ENCODE results near the gene PTEN.
"Not testable (repeated sequence)": the region's sequence is repeated elsewhere in the genome, so short reads cannot be mapped to it uniquely, and the experiment has no call there.

The PTEN gene

GRCh38 chr10:87868277-87868676 lies 4.9 kb downstream of the PTEN start:
- Histone ChIP-seq H3K27ac (ENCODE audit: low read depth, low read length) (no peak overlapping the region), H3K4me3 (ENCODE audit: low read depth in 1 of 2, low read length in 2 of 2) (peak overlapping the region; percentile 65 to 79)

GRCh38 chr10:87869139-87869538 lies 5.7 kb downstream of the PTEN start:
- not testable (repeated sequence) for H3K27ac ChIP-seq (ENCODE audit: low read depth, low read length); H3K9ac ChIP-seq (ENCODE audit: low read depth in 1 of 2, low read length in 2 of 2); H3K27me3 ChIP-seq (ENCODE audit: control insufficient read depth in 1 of 2, insufficient read depth in 2 of 2, low read length in 2 of 2); H3K9me3 ChIP-seq (ENCODE audit: control insufficient read depth in 1 of 2, low read length in 2 of 2); H3K36me3 ChIP-seq (ENCODE audit: control insufficient read depth in 1 of 2, insufficient read depth in 2 of 2, low read length in 2 of 2)
- Histone ChIP-seq H3K4me1 (ENCODE audit: control insufficient read depth in 1 of 2, insufficient read depth in 2 of 2, low read length in 2 of 2) (peaks cover 21 to 37% of the 10 kb centered on the region in 2 donors), H3K4me3 (ENCODE audit: low read depth in 1 of 2, low read length in 2 of 2) (peak overlapping the region in 1 of 2 donors; percentile 65)

More at GRCh38 chr10:87868277-87868676, 4.9 kb downstream of the PTEN start:
- Histone ChIP-seq H3K36me3 (ENCODE audit: control insufficient read depth in 1 of 2, insufficient read depth in 2 of 2, low read length in 2 of 2) (no peaks in the 10 kb centered on the region), H3K9ac (ENCODE audit: low read depth in 1 of 2, low read length in 2 of 2) (peak overlapping the region; percentile 4 to 79), H3K9me3 (ENCODE audit: control insufficient read depth in 1 of 2, low read length in 2 of 2) (no peaks in the 10 kb centered on the region), H3K4me1 (ENCODE audit: control insufficient read depth in 1 of 2, insufficient read depth in 2 of 2, low read length in 2 of 2) (peaks cover 21 to 31% of the 10 kb centered on the region in 2 donors), H3K27me3 (ENCODE audit: control insufficient read depth in 1 of 2, insufficient read depth in 2 of 2, low read length in 2 of 2) (no peaks in the 10 kb centered on the region)

- H3K9me3 ChIP-seq (ENCODE audit: control insufficient read depth in 1 of 2, low read length in 2 of 2), result no peaks in the 10 kb centered on the region
- no peaks in the 10 kb centered on the region for H3K36me3 ChIP-seq (ENCODE audit: control insufficient read depth in 1 of 2, insufficient read depth in 2 of 2, low read length in 2 of 2)
- peaks cover 21 to 41% of the 10 kb centered on the region in 2 donors for H3K4me1 ChIP-seq (ENCODE audit: control insufficient read depth in 1 of 2, insufficient read depth in 2 of 2, low read length in 2 of 2)
- peak overlapping the region in 1 of 2 donors; percentile 26 for H3K4me3 ChIP-seq (ENCODE audit: low read depth in 1 of 2, low read length in 2 of 2)
- H3K27ac ChIP-seq (ENCODE audit: low read depth, low read length), result no peak overlapping the region
- H3K27me3 ChIP-seq (ENCODE audit: control insufficient read depth in 1 of 2, insufficient read depth in 2 of 2, low read length in 2 of 2), result no peaks in the 10 kb centered on the region
- H3K9ac ChIP-seq (ENCODE audit: low read depth in 1 of 2, low read length in 2 of 2), result no peak overlapping the region
These were observed 6.5 kb downstream of the PTEN start for GRCh38 chr10:87869773-87870551.

GRCh38 chr10:87872828-87873227 lies 9.4 kb downstream of the PTEN start:
- Histone ChIP-seq H3K4me3 (ENCODE audit: low read depth in 1 of 2, low read length in 2 of 2) (no peak overlapping the region), H3K27me3 (ENCODE audit: control insufficient read depth in 1 of 2, insufficient read depth in 2 of 2, low read length in 2 of 2) (no peaks in the 10 kb centered on the region), H3K4me1 (ENCODE audit: control insufficient read depth in 1 of 2, insufficient read depth in 2 of 2, low read length in 2 of 2) (peaks cover 16 to 40% of the 10 kb centered on the region in 2 donors), H3K9me3 (ENCODE audit: control insufficient read depth in 1 of 2, low read length in 2 of 2) (no peaks in the 10 kb centered on the region), H3K27ac (ENCODE audit: low read depth, low read length) (no peak overlapping the region), H3K9ac (ENCODE audit: low read depth in 1 of 2, low read length in 2 of 2) (no peak overlapping the region), H3K36me3 (ENCODE audit: control insufficient read depth in 1 of 2, insufficient read depth in 2 of 2, low read length in 2 of 2) (no peaks in the 10 kb centered on the region)

- Histone ChIP-seq H3K9me3 (ENCODE audit: control insufficient read depth in 1 of 2, low read length in 2 of 2) (no peaks in the 10 kb centered on the region), H3K9ac (ENCODE audit: low read depth in 1 of 2, low read length in 2 of 2) (no peak overlapping the region), H3K36me3 (ENCODE audit: control insufficient read depth in 1 of 2, insufficient read depth in 2 of 2, low read length in 2 of 2) (peaks cover 0 to 3% of the 10 kb centered on the region in 2 donors), H3K4me3 (ENCODE audit: low read depth in 1 of 2, low read length in 2 of 2) (no peak overlapping the region), H3K4me1 (ENCODE audit: control insufficient read depth in 1 of 2, insufficient read depth in 2 of 2, low read length in 2 of 2) (peaks cover 15 to 34% of the 10 kb centered on the region in 2 donors), H3K27me3 (ENCODE audit: control insufficient read depth in 1 of 2, insufficient read depth in 2 of 2, low read length in 2 of 2) (no peaks in the 10 kb centered on the region), H3K27ac (ENCODE audit: low read depth, low read length) (no peak overlapping the region)
These were observed 10.2 kb downstream of the PTEN start for GRCh38 chr10:87873656-87874055.

GRCh38 chr10:87875929-87876571 lies 12.6 kb downstream of the PTEN start:
- H3K4me3 ChIP-seq (ENCODE audit: low read depth in 1 of 2, low read length in 2 of 2), result no peak overlapping the region
- H3K36me3 ChIP-seq (ENCODE audit: control insufficient read depth in 1 of 2, insufficient read depth in 2 of 2, low read length in 2 of 2), result peaks cover 3 to 5% of the 10 kb centered on the region in 2 donors
- H3K9me3 ChIP-seq (ENCODE audit: control insufficient read depth in 1 of 2, low read length in 2 of 2), result no peaks in the 10 kb centered on the region
- H3K27me3 ChIP-seq (ENCODE audit: control insufficient read depth in 1 of 2, insufficient read depth in 2 of 2, low read length in 2 of 2), result no peaks in the 10 kb centered on the region
- no peak overlapping the region for H3K9ac ChIP-seq (ENCODE audit: low read depth in 1 of 2, low read length in 2 of 2)
- no peak overlapping the region for H3K27ac ChIP-seq (ENCODE audit: low read depth, low read length)
- H3K4me1 ChIP-seq (ENCODE audit: control insufficient read depth in 1 of 2, insufficient read depth in 2 of 2, low read length in 2 of 2), result peaks cover 0 to 12% of the 10 kb centered on the region in 2 donors

- Histone ChIP-seq H3K27me3 (ENCODE audit: control insufficient read depth in 1 of 2, insufficient read depth in 2 of 2, low read length in 2 of 2) (no peaks in the 10 kb centered on the region), H3K9me3 (ENCODE audit: control insufficient read depth in 1 of 2, low read length in 2 of 2) (no peaks in the 10 kb centered on the region), H3K4me3 (ENCODE audit: low read depth in 1 of 2, low read length in 2 of 2) (no peak overlapping the region), H3K9ac (ENCODE audit: low read depth in 1 of 2, low read length in 2 of 2) (no peak overlapping the region), H3K27ac (ENCODE audit: low read depth, low read length) (no peak overlapping the region), H3K4me1 (ENCODE audit: control insufficient read depth in 1 of 2, insufficient read depth in 2 of 2, low read length in 2 of 2) (peaks cover 0 to 7% of the 10 kb centered on the region in 2 donors), H3K36me3 (ENCODE audit: control insufficient read depth in 1 of 2, insufficient read depth in 2 of 2, low read length in 2 of 2) (peaks cover 3 to 6% of the 10 kb centered on the region in 2 donors)
These were observed 15.4 kb downstream of the PTEN start for GRCh38 chr10:87878664-87879459.

GRCh38 chr10:87880336-87880735 lies 16.9 kb downstream of the PTEN start:
- Histone ChIP-seq H3K4me3 (ENCODE audit: low read depth in 1 of 2, low read length in 2 of 2) (no peak overlapping the region), H3K27me3 (ENCODE audit: control insufficient read depth in 1 of 2, insufficient read depth in 2 of 2, low read length in 2 of 2) (no peaks in the 10 kb centered on the region), H3K9me3 (ENCODE audit: control insufficient read depth in 1 of 2, low read length in 2 of 2) (no peaks in the 10 kb centered on the region), H3K4me1 (ENCODE audit: control insufficient read depth in 1 of 2, insufficient read depth in 2 of 2, low read length in 2 of 2) (no peaks in the 10 kb centered on the region), H3K36me3 (ENCODE audit: control insufficient read depth in 1 of 2, insufficient read depth in 2 of 2, low read length in 2 of 2) (peaks cover 3 to 6% of the 10 kb centered on the region in 2 donors), H3K27ac (ENCODE audit: low read depth, low read length) (no peak overlapping the region), H3K9ac (ENCODE audit: low read depth in 1 of 2, low read length in 2 of 2) (no peak overlapping the region)

- H3K9ac ChIP-seq (ENCODE audit: low read depth in 1 of 2, low read length in 2 of 2); H3K4me1 ChIP-seq (ENCODE audit: control insufficient read depth in 1 of 2, insufficient read depth in 2 of 2, low read length in 2 of 2); H3K9me3 ChIP-seq (ENCODE audit: control insufficient read depth in 1 of 2, low read length in 2 of 2); H3K27me3 ChIP-seq (ENCODE audit: control insufficient read depth in 1 of 2, insufficient read depth in 2 of 2, low read length in 2 of 2); H3K4me3 ChIP-seq (ENCODE audit: low read depth in 1 of 2, low read length in 2 of 2); H3K27ac ChIP-seq (ENCODE audit: low read depth, low read length): not testable (repeated sequence)
- H3K36me3 ChIP-seq (ENCODE audit: control insufficient read depth in 1 of 2, insufficient read depth in 2 of 2, low read length in 2 of 2), result peaks cover 12 to 16% of the 10 kb centered on the region in 2 donors
These were observed 18.1 kb downstream of the PTEN start for GRCh38 chr10:87881373-87882059.

Measured in duodenal mucosa (tissue), 2 donors.